Common myeloid progenitor, CD34-positive (primary cell): ENCODE results near the gene DFFA.
"Not testable (repeated sequence)": the region's sequence is repeated elsewhere in the genome, so short reads cannot be mapped to it uniquely, and the experiment has no call there.

Experiments
- CTCF ChIA-PET: fragments of 350-600 bp; sonication (Branson Sonifier 250); formaldehyde crosslinking; loops from one replicate; lab custom pipeline; 2021; ENCODE audit warnings: antibody characterized with exemption; lab: Charles Lee
- POLR2A ChIA-PET: fragments of 350-600 bp; sonication (Branson Sonifier 250); formaldehyde crosslinking; loops from one replicate; lab custom pipeline; 2021; ENCODE audit warnings: antibody characterized with exemption; lab: Charles Lee
- DNase-seq, 3 donors: peaks; one replicate each; pipeline versions ENCODE4 v3.0.0 to v3.0.0-alpha.2; 2013
- H3K27ac ChIP-seq, 2 experiments: 1 replicate in 1 of 2; 2 replicates in 1 of 2; pipeline ENCODE4 v1.7.0; 2013; ENCODE audit warnings: inconsistent platforms in 2 of 2, low read length in 2 of 2, mild to moderate bottlenecking in 2 of 2, low read depth in 1 of 2, moderate library complexity in 1 of 2; ENCODE audit not compliant: severe bottlenecking in 2 of 2, insufficient read depth in 1 of 2, poor library complexity in 1 of 2
- H3K27me3 ChIP-seq, 5 experiments: replicated peaks in 2 of 5; 1 replicate in 3 of 5; 2 replicates in 2 of 5; pipeline versions ENCODE4 v1.6.1 to v1.7.0; 2013; ENCODE audit warnings: low read length in 4 of 5, mild to moderate bottlenecking in 2 of 5, moderate library complexity in 2 of 5, inconsistent platforms in 1 of 5; ENCODE audit not compliant: insufficient read depth in 5 of 5, control insufficient read depth in 4 of 5
- H3K36me3 ChIP-seq, 4 experiments: 1 replicate in 2 of 4; 2 replicates in 2 of 4; pipeline versions ENCODE4 v1.6.1 to v1.7.0; 2013; ENCODE audit warnings: low read length in 3 of 4, control low read depth in 1 of 4, mild to moderate bottlenecking in 1 of 4; ENCODE audit not compliant: control insufficient read depth in 4 of 4, insufficient read depth in 4 of 4
- H3K4me1 ChIP-seq, 4 experiments: 1 replicate in 3 of 4; 2 replicates in 1 of 4; pipeline versions ENCODE4 v1.6.1 to v1.7.1; 2013; ENCODE audit warnings: low read length in 3 of 4, mild to moderate bottlenecking in 3 of 4, control low read depth in 1 of 4, inconsistent platforms in 1 of 4, moderate library complexity in 1 of 4; ENCODE audit not compliant: control insufficient read depth in 4 of 4, insufficient read depth in 4 of 4; ENCODE audit errors: control extremely low read depth in 1 of 4
- H3K4me3 ChIP-seq, 7 experiments: 1 replicate in 4 of 7; 2 replicates in 3 of 7; pipeline versions ENCODE4 v1.5.1 to v1.7.0; 2013; ENCODE audit warnings: mild to moderate bottlenecking in 7 of 7, low read length in 6 of 7, moderate library complexity in 6 of 7, inconsistent platforms in 2 of 7, low read depth in 2 of 7, control low read depth in 1 of 7; ENCODE audit not compliant: insufficient read depth in 4 of 7, control insufficient read depth in 1 of 7; ENCODE audit errors: extremely low read depth in 1 of 7
- H3K9me3 ChIP-seq, 5 experiments: 1 replicate in 4 of 5; 2 replicates in 1 of 5; pipeline versions ENCODE4 v1.6.1 to v1.7.1; 2013; ENCODE audit warnings: low read length in 4 of 5, mild to moderate bottlenecking in 2 of 5, inconsistent platforms in 1 of 5, low read depth in 1 of 5, moderate library complexity in 1 of 5; ENCODE audit not compliant: control insufficient read depth in 4 of 5, insufficient read depth in 2 of 5; ENCODE audit errors: control extremely low read depth in 1 of 5
- WGBS: methylation state at CpG from one replicate; pipeline ENCODE4 v1.1.5; 2013; ENCODE audit not compliant: insufficient coverage; 5-methylcytosine and 5-hydroxymethylcytosine counted together

DFFA gene

GRCh38 chr1:10415967-10416366 lies 56.4 kb downstream of the DFFA start:
- ChIA-PET CTCF (interaction anchor here (0.7 to 2.1 kb wide), 10 partner anchors 8 to 41 kb away, joined by 3 to 9 read pairs (median 4); partner anchors contain the start of gene CENPS), POLR2A (interaction anchor here (1.3 kb wide), 1 partner anchor 10 kb away, joined by 3 read pairs; no protein-coding TSS in a partner anchor)
- H3K27me3 ChIP-seq, DNase-seq, H3K9me3 ChIP-seq: not testable (repeated sequence)
- no CpG with 5 or more reads among the region's 1 CpG for WGBS
- peak overlapping the region; percentile 91 to 95 for H3K27ac ChIP-seq
- H3K4me1 ChIP-seq: peaks cover 8 to 31% (median 29%) of the 10 kb centered on the region in 4 experiments
- H3K36me3 ChIP-seq: peaks cover 23 to 79% (median 52%) of the 10 kb centered on the region in 4 experiments
- H3K4me3 ChIP-seq: peak overlapping the region in 1 of 7 experiments; percentile 45

DNA sequence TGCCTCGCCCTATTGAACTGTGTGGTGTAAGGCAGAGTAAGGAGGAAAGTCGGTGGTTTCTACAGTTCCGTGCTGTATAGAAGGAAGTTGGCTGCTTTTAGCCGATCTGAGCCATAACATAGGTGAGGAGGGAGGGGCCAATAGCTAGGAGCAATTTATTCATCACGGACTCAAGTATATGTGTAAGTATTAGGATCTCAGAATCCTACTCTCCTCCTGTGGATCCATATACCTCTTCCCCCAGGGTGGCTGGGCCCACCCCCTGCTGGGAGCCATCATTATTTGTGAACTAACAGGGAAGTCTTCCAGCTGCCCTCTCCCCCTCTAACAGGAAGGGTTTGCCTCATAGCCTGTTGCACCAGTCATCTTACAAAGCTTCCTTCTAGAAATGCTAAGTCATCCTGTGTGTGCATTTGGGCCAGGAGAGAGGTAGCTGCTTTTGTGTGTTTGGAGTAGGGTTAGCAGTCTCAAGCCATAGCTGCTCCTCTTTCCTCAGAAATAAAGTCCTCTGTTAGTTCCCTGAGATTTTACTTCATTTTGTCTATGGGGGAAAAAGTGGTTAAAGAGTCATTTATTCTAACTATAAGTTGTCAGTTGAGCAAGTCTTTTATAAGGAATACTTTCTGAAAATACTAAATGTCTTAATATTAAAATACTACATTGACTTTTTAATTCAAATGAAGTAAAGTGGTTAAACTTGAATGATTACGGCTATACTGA lies 57.0 kb downstream of the DFFA start:
- Histone ChIP-seq H3K9me3 (no peaks in the 10 kb centered on the region), H3K4me3 (peak overlapping the region in 5 of 7 experiments; percentile 25 to 58 (median 41)), H3K4me1 (peaks cover 8 to 31% (median 29%) of the 10 kb centered on the region in 4 experiments), H3K27me3 (no peaks in the 10 kb centered on the region), H3K36me3 (peaks cover 25 to 81% (median 50%) of the 10 kb centered on the region in 4 experiments), H3K27ac (peak overlapping the region; percentile 91 to 95)
- 0% methylated on average over 3 of the region's 6 CpGs for WGBS
- POLR2A ChIA-PET: interaction anchor here (0.9 to 1.3 kb wide), 2 partner anchors 11 to 17 kb away, joined by 3 to 5 read pairs; partner anchors contain the start of gene PGD
- peak; percentile 92 to 96 (median 94) for DNase-seq
- CTCF ChIA-PET: interaction anchor here (0.7 to 2.1 kb wide), 9 partner anchors 9 to 34 kb away, joined by 3 to 9 read pairs (median 5); partner anchors contain the start of gene CENPS

DNA sequence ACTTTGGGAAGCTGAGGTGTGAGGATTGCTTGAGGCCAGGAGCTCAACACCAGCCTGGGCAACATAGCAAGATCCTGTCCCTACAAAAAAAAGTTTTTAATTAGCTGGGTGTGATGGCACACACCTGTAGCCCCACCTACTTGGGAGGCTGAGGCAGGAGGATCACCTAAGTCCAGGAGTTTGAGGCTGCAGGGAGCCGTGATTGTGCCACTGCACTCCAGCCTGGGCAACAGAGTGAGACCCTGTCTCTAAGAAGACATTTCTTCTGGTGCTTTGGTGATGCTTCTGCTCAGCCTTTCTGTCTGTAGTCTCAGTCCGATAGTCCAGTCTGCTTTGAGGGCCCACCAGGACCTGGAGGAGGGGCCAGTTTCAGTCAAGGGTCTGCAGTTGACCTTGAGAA lies 65.1 kb downstream of the DFFA start:
- H3K27ac ChIP-seq: no peak overlapping the region
- WGBS: 96% methylated on average over 2 of the region's 2 CpGs
- POLR2A ChIA-PET: no interaction called here
- no peak for DNase-seq
- CTCF ChIA-PET: no interaction called here
- no peaks in the 10 kb centered on the region for H3K27me3 ChIP-seq
- peaks cover 42 to 90% (median 74%) of the 10 kb centered on the region in 4 experiments for H3K36me3 ChIP-seq
- no peaks in the 10 kb centered on the region for H3K9me3 ChIP-seq
- no peaks in the 10 kb centered on the region for H3K4me1 ChIP-seq
- no peak overlapping the region for H3K4me3 ChIP-seq
